AML-193 (cell line): Measurements from ENCODE around the gene CCNY.
A peak's percentile ranks its signal among the peaks of the same experiment; 100 is the strongest.

Source experiments
- DNase-seq, 2 experiments: peaks; one replicate each; lab custom pipeline; 2025; lab: John Stamatoyannopoulos, UW

CCNY gene

DNA sequence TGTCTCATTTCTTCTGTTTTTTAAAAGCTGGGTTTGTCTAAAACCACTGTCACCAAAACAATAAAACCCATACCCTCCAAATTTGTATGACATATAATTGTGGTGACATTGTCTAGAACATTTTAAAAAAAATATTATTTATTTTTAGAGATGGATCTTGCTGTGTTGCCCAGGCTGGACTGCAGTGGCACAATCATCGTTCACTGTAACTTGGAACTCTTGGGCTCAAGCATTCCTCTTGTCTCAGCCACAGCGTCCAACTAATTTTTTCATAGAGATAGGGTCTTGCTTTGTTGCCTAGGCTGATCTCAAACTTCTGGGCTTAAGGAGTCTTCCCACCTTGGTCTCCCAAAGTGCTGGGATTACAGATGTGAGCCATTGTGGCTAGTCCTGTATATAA is 116.5 kb downstream of the CCNY start:
- DNase-seq, result no peak

DNA sequence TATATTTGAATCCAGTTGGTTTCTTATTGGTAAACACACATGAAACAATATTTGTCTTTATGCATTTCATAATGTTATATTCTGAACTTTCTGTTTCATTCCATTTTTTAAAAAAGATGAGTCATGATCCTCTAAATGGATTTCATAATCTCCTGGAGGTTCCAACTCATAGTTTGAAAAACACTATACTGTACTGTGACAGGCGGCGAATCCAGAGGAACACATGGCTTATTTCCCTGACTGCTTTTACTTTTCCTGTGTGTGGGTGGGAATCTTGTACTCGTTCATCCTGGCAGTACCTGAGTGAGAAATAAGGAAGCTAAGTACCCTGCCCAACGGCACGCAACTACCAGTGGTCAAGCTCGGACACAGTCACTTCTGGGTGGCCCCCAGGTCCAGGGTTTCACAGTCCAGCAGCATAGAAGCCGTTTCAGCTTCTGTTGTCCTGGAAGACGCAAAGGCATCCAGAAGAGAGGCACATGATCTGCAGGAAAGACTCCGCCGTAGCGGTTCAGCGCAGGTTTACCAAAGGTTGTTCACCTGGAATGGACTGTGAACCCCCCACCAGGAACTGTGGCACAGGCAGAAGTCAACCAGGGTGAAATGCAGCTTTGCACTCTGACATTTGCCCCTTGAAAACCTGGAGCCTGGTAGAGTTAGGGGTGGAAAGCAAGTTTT is 117.7 kb downstream of the CCNY start:
- peak; percentile 5 to 26 for DNase-seq

DNA sequence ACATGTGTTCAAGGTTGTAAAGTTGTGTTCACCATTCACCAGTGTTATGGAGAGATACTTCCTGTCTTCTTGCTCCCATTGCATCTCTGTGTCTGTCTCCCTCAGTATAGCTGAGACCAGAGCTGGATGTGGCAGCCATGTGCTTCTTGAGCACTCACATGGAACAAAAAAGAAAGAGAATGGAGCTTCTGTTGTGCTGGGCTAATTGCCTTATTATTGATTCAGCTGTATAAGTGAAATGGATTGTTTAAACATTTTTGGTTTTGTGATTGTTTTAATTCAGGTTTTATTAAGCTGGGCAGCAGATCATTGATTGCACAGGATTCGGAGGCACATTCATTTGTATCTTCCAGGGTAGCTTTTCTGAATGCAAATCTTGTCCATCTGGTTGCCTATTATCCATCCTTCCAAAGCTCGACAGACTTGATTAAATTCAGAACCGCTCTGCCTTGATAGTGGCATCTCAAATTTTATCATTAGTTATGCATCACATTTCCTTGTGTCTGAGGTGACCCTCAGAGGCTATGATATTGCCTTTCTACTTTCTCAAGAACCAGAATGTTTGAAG is 119.9 kb downstream of the CCNY start:
- no peak for DNase-seq

GRCh38 chr10:35456784-35457183 is 120.5 kb downstream of the CCNY start:
- no peak for DNase-seq

DNA sequence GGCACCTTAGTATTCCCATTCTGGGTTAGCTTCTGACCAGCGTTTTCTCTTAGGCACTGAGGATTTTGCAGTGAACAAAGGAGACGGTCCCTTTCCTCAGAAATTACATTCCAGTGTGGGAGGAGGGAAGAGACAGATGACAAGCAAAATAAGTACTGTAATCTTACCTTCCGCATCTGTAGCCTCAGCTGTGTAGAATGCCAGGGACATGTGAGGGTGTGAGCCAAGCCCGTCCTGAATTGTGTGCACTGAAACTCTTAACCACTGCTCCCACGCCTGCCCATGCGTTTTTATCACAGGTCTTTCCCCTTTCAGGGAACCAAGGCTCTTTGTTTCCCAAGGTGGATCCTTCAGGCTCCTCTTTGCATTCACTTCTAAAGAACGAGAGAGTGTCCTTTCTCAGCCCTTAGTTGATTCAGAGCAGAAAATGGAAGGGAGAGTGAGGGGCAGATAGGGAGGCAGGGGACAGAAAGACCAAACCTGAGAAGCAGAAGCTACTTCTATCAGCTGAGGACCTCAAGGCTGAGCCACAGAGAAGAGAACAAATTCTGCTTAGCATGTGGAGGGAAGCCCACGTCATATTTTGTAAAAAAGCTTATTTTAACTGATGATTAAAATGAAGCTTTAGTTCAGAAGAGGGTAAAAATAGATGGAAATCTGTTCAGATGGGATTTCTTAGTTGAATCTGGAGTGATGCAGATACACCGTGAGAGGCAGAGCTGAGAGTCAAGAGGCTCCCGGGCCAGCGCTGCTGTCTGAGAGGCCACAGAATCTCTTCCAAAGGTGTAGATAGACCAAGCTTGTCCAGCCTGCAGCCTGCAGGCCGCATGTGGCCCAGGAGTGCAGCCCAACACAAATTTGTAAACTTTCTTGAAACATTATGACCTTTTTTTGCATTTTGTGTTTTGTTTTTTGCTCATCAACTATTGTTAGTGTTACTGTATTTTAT is 122.5 kb downstream of the CCNY start:
- DNase-seq, result no peak

- DNase-seq, result no peak
Measured at GRCh38 chr10:35459449-35459847, 123.1 kb downstream of the CCNY start.

DNA sequence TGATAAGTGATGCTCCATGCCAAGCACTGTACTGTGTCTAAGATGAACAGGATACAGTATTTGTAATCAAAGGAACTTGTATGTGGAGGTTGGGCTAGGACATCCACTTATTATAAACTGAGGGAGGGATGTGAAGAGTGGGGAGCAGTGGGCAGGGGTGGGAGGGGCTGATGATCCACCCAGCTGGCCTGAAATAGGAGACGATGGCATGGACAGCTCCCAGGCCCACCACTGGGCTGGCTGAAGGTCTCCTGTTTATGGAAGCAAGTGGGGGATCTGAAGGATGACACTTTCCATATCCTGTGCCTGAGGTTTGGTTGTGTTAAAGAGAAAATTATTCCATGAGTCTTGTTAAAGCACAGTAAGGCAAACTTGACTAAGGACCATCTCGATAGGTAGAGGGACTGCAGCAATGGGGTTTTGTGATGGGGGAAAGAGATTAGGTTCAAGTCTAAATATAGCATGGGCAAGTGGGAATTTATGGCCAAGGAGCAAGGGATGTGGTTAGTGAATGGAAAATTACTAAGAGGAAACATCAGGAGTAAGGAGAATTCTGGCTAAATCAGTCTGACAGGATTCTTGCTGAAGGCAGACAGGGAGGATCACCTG is 124.6 kb downstream of the CCNY start:
- no peak for DNase-seq

DNA sequence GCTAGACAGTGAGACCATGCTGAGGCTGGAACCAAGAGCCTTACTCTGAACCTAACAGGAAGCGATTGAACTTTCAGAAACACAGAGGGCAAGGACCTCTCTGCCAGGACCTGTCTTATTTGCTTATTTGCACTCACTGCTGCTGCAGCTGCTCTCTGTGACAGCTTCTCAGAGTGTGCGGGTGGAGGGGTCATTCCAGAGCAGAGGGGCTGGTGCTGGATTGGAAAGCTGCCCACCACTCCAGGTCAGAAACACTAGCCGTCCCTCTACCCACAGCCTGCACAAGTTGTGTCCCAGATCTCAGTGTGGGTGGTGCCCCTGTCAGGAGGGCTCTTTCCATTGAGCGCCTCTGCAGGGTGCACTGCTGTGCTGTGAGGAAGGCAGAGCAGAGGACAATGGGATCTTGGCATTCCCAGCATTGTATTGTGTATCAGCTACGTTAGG is 126.2 kb downstream of the CCNY start:
- DNase-seq, result no peak

DNA sequence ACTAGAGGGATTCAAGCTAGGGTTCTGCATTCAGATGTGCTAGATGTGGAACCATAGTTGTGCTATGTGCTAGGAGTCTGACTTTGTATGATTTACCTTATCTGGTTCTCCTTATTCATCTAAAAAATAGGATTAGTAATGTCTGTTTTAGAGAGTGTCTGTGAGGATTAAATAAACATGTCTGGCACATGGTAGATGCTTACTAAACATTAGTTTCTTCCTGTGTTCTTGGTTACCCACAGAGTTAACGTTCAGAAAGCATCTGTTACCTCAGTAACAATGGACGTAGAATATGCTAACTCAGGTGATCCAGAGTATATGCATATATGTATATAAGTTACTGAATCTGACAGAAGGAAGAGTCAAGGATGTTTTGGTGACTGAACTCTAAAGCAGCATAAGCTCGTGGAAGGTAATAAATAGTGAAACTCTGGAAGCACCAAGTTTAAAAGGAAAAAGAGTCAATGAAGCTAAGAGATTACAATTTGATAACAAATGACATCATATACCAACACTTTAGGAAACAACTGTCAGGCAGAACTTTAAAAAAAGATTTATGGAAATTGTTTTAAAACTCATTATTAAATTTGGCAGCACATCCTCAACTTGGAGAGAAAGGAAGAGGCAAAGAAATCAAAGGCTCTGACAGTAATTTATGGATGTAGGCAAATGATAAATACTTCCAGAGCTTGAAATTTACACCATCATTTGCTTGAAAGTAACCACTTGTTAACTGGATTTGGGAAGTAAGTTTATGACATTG is 127.0 kb downstream of the CCNY start:
- no peak for DNase-seq

DNA sequence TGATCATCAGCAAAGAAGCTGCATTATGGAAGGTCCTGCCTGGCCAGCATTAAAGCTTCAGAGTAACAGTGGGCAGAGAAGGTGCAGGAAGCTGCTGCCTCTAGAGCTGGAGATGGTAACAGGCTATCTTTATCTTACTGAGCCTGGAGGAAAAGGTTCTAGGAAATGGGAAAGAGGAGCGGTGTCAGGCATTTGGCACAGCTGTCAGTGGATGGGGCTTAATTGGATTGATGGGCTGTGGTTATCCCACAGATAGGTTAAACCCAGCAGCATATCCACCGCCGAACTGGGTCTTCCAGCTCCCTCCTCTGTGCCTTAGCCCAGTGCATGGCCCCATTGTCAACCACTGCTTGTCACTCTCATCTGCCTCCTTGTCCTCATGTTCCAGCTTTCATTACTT is 127.6 kb downstream of the CCNY start:
- DNase-seq, result no peak

DNA sequence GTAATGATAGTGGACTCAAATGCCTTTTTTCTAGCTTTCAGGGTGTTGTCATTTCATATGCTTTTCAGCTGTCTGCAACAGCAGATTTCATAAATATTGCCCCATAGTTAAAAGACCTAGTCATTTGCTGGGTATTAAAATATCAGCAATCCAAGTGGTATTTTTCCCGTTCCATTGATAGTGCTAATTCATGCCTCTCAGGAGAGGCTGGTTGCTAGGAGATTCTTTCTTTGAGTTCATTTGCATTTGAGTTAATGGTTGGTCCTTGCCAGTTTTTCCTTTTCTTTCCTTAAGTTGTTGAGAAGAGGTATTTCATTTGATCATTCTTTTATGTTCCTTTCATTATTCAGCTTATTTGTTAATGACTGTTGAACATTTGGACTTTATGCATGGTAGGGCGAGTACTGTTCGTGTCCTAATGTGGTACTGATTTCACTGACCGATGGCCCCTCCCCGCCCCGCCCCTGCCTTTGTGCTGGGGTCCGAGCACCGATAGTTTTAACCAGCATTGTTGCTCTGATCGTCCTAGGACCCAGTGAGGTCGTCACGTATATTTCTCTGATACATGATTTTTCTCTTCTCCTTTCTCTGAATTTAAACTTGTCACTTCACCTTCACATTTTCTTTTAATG is 128.6 kb downstream of the CCNY start:
- DNase-seq, result no peak

DNA sequence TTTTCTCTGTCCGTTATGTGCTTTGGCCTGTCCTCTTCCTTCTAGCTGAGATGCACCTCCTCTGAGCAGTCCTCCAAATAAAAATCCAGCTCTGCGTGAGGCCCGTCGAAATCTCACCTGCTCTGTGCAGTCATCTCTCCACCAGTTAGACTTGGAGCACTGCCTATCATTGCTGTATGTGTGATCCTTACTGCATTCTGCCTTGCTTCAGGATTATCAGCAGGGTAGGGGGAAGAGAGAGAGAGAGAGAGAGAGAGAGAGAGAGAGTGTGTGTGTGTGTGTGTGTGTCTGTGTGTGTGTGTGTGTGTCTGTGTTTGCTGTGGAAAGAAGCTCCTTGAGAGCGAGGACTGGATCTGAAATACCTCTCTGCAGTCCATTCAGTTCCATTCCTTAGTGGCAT is 129.4 kb downstream of the CCNY start:
- DNase-seq, result no peak

GRCh38 chr10:35466170-35466569 is 129.9 kb downstream of the CCNY start:
- no peak for DNase-seq

GRCh38 chr10:35466661-35467060 is 130.4 kb downstream of the CCNY start:
- DNase-seq, result no peak

DNA sequence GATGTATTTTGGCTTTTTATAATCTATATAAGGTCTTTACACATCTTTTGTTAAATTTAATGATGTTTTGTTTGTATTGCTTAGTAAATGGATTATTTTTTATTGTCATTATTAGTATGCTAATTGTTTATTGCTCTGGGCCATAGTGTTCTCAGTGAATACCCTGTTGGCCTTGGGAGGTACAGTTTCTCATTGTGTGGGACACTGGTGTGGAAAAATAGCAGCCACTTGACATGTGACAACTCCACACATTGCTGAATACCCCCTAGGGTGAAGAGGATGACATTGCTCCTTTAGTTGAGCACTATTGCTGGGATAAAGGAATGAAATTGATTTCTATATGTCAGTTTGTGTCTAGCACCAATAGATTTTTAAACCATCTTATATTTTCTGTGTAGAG is 130.9 kb downstream of the CCNY start:
- no peak for DNase-seq

DNA sequence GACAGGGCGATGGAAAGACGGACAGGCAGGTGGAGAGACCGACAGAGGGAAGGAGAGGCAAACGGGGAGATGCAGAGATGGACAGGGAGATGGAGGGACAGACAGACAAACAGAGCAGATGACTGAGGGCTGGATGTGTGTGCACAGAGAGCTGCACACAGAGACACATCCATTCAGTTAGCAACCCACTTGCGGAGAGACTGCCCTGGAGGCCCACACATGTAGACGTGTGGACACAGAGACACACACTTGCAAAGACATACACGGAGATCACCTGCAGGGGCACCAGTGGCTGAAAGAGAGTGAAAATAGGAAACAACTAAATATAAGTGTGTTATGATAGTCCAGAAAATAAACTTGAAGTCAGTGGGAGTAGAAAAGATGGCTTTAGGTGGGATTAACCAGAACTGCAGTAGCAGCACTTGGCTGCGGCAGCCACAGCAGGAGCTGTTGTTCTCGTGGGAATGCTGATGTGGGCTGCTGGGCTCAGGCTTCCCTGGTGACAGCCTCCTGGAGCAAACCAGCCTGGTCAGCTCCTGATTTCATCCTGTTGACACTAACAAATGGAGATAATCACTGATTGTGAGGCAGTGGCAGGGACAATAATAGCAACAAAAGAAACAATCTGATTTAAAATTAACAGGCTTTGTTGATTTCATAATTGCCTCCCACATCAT is 134.1 kb downstream of the CCNY start:
- no peak for DNase-seq

- DNase-seq, result no peak
Measured at GRCh38 chr10:35470925-35471315, 134.6 kb downstream of the CCNY start.

GRCh38 chr10:35471435-35471834 is 135.1 kb downstream of the CCNY start:
- no peak for DNase-seq

DNA sequence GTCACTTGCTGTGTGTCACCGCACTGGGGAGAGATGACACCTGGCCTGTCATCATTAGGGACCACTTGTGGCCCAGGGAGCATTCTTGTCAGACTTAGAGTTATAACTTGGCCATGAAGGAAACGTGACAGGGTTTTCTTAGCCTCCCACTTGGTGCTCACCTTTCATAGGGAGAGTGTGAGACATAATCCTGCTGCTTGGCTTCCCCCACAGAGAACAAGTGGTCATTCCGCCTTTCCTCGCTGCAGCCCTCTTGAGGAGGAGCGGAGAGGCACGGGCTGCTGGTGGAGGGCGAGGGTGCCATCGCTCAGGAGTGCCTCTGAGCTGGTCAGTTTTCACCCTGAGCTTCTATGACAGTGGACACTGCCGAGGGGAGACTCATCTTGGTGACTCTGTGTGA is 143.8 kb downstream of the CCNY start:
- no peak for DNase-seq

- DNase-seq, result no peak
Measured at GRCh38 chr10:35481413-35481812, 145.1 kb downstream of the CCNY start.
